Body of pancreas (tissue), 4 donors: ENCODE data around the gene G6PD. TPM values are rescaled to one million over a fixed set of nuclear protein-coding genes. Genes with fewer than 3 reads are reported as not detected.

Source experiments
- ATAC-seq: fragments of 150-250 bp; one replicate; pipeline ENCODE4 v1.9.1; 2016
- DNase-seq, 4 donors: peaks; one replicate each; pipeline ENCODE4 v3.0.0-alpha.2; 2019
- H3K27ac ChIP-seq, 4 donors: fragments of 200-600 bp; sonication (generic); 1 replicate in 3 of 4; 2 replicates in 1 of 4; pipeline versions ENCODE4 v1.5.1 to v1.6.1; 2016 to 2019; ENCODE audit warnings: mild to moderate bottlenecking in 1 of 4, mixed read lengths in 1 of 4, moderate library complexity in 1 of 4
- H3K27me3 ChIP-seq, 2 donors: fragments of 200-600 bp; sonication (generic); one replicate each; pipeline ENCODE4 v1.6.0; 2016; ENCODE audit warnings: mild to moderate bottlenecking in 1 of 2
- H3K36me3 ChIP-seq, 2 donors: fragments of 200-600 bp; sonication (generic); replicated peaks in 1 of 2; 2 replicates each; pipeline ENCODE4 v1.5.1; 2016; ENCODE audit warnings: low read depth in 2 of 2; ENCODE audit not compliant: insufficient read depth in 1 of 2
- H3K4me1 ChIP-seq: fragments of 200-600 bp; sonication (generic); one replicate; pipeline ENCODE4 v1.6.0; 2016
- H3K4me3 ChIP-seq, 2 donors: fragments of 200-600 bp; sonication (generic); 1 replicate in 1 of 2; 2 replicates in 1 of 2; pipeline ENCODE4 v1.5.1; 2016 to 2019
- H3K9me3 ChIP-seq, 3 donors: fragments of 200-600 bp; sonication (generic); 1 replicate in 2 of 3; 2 replicates in 1 of 3; pipeline ENCODE4 v1.5.1; 2016
- POLR2A ChIP-seq, 3 donors: fragments of 450-650 bp; IDR thresholded peaks; one replicate each; pipeline ENCODE4 v1.6.1; 2016; ENCODE audit warnings: antibody characterized with exemption in 3 of 3, mild to moderate bottlenecking in 2 of 3
- WGBS, 2 donors: methylation state at CpG; one replicate each; pipeline ENCODE4 v1.1.5; 2017; 5-methylcytosine and 5-hydroxymethylcytosine counted together
- intact Hi-C: fragments of 100-400 bp; cut with DNase I; formaldehyde crosslinking; loops from one replicate; pipeline ENCODE4 v1.15.1; 2023
- total RNA-seq, 2 donors: library from RNA; depleted of rRNA; stranded (reverse); fragments of >200 nt; gene quantifications; one replicate each; pipeline ENCODE4 v1.1.0, GENCODE V29; 2016
- TF ChIP-seq, protein P1 (sequence below), 7 experiments: fragments of 450-650 bp in 4 of 7; fragments of 200-600 bp in 3 of 7; sonication (generic) in 3 of 7; IDR thresholded peaks; one replicate each; pipeline ENCODE4 v1.5.1; 2016 to 2019; ENCODE audit warnings: antibody characterized with exemption in 7 of 7

The G6PD gene
- total RNA-seq, 2 donors from 2014 or later = 7.6 to 16.1 TPM

DNA sequence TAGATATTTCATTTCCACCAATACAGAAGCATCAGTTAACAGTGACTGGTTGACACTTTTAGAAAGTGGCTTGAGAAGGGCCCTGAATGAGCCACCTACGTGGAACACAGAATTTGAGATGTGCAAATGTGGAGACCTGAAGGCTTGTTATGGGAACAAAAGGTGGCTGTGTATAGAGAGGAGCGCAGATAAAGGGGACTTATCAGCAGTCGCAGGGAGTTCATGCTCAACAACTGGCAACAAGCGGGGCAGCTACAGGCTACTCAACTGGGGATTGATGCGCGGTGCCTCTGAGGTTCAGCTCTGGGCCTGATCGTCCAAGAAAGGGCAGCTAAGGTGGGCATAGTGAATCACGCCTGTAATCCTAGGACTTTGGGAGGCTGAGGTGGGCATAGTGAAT lies 27.3 kb downstream of the G6PD start:
- DNase-seq (no peak), ATAC-seq (no peak)
- intact Hi-C loops = no loop called here
- H3K9me3 ChIP-seq = no peaks in the 10 kb centered on the region
- no peaks in the 10 kb centered on the region for H3K27me3 ChIP-seq
- TF ChIP-seq POLR2A (IDR thresholded peaks at IDR 0.05) = no peak
- TF ChIP-seq, protein P1, sequence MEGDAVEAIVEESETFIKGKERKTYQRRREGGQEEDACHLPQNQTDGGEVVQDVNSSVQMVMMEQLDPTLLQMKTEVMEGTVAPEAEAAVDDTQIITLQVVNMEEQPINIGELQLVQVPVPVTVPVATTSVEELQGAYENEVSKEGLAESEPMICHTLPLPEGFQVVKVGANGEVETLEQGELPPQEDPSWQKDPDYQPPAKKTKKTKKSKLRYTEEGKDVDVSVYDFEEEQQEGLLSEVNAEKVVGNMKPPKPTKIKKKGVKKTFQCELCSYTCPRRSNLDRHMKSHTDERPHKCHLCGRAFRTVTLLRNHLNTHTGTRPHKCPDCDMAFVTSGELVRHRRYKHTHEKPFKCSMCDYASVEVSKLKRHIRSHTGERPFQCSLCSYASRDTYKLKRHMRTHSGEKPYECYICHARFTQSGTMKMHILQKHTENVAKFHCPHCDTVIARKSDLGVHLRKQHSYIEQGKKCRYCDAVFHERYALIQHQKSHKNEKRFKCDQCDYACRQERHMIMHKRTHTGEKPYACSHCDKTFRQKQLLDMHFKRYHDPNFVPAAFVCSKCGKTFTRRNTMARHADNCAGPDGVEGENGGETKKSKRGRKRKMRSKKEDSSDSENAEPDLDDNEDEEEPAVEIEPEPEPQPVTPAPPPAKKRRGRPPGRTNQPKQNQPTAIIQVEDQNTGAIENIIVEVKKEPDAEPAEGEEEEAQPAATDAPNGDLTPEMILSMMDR (IDR thresholded peaks at IDR 0.05) = no peak
- H3K36me3 ChIP-seq = no peaks in the 10 kb centered on the region
- no peak overlapping the region for H3K4me3 ChIP-seq
- H3K4me1 ChIP-seq = peaks cover 27% of the 10 kb centered on the region
- WGBS, 2 donors = 96 to 100% methylated on average over 1 to 8 of the region's 8 CpGs
- H3K27ac ChIP-seq = no peak overlapping the region

DNA sequence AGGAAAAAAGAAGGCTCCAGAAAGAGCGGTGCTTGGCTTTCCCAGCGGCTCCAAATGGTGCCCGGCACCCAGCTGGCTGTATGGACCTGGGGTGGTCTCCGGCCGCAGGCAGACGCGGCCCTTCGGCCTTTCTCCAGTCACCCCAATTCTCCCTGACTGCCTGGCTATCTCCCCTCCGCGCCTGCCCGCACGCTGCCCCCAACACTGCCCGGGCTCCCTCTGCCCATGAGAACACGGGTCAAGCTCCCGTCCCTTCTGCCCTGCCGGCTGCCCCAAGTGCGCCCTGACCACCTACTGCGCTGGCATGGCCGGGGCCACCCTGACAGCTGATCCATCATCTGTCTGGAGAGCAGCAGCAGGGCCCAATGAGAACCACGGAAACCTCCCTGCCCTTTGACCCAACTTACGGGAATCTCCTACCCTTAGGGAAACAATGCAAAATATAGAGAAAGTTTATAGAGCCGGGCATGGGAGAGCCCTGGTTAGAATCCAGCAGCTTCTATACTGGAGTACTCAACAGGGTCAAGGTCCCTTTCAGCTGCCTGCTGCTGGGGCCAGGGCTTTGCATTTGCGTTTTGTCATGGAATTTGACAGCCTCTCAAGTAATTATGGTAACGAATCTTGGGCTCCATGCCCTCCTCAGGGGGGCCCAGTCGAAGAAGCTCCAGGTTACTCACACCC lies 29.4 kb downstream of the G6PD start:
- intact Hi-C loops = no loop called here
- no peaks in the 10 kb centered on the region for H3K9me3 ChIP-seq
- no peaks in the 10 kb centered on the region for H3K27me3 ChIP-seq
- DNase-seq (peak in 1 of 4 donors; percentile 27), ATAC-seq (no peak)
- TF ChIP-seq POLR2A (IDR thresholded peaks at IDR 0.05) = no peak
- TF ChIP-seq, protein P1 (IDR thresholded peaks at IDR 0.05) = no peak
- WGBS, 2 donors = 26% methylated on average over 16 of the region's 25 CpGs; no CpG with 5 or more reads in 1 of the 2 donors
- no peak overlapping the region for H3K4me3 ChIP-seq
- H3K27ac ChIP-seq = peak overlapping the region; percentile 62 to 94 (median 94)
- peaks cover 33% of the 10 kb centered on the region for H3K4me1 ChIP-seq
- H3K36me3 ChIP-seq = no peaks in the 10 kb centered on the region

DNA sequence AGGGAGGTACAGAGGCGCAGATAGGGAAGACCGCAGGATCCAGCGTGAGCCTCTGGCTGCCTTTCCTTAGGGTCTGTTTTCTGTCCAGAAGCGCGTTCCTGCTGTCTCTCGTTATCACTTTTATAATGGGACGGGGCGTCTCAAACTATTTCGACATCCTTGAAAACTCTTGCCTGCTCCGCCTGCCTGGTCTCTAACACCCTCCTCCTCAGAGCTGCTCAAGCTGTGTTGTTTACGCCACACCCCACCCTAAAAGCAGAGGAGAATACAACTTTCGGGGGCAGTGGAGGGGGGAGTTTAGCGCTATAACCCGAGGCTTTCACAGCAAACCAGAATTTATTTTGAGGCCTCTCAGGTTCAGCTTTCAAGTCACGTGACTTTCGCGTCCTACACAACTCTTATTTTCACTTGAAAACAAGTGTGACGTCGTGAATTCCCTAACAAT lies 30.0 kb downstream of the G6PD start:
- no peaks in the 10 kb centered on the region for H3K27me3 ChIP-seq
- H3K4me3 ChIP-seq = no peak overlapping the region
- DNase-seq (peak in 1 of 4 donors; percentile 45), ATAC-seq (peak; percentile 11)
- H3K4me1 ChIP-seq = peaks cover 33% of the 10 kb centered on the region
- no peak for TF ChIP-seq POLR2A (IDR thresholded peaks at IDR 0.05)
- TF ChIP-seq, protein P1 (IDR thresholded peaks at IDR 0.05) = no peak
- intact Hi-C loops = no loop called here
- no peaks in the 10 kb centered on the region for H3K36me3 ChIP-seq
- peak overlapping the region; percentile 62 to 94 (median 94) for H3K27ac ChIP-seq
- WGBS, 2 donors = 6 to 14% methylated on average over 6 to 19 of the region's 19 CpGs
- no peaks in the 10 kb centered on the region for H3K9me3 ChIP-seq

DNA sequence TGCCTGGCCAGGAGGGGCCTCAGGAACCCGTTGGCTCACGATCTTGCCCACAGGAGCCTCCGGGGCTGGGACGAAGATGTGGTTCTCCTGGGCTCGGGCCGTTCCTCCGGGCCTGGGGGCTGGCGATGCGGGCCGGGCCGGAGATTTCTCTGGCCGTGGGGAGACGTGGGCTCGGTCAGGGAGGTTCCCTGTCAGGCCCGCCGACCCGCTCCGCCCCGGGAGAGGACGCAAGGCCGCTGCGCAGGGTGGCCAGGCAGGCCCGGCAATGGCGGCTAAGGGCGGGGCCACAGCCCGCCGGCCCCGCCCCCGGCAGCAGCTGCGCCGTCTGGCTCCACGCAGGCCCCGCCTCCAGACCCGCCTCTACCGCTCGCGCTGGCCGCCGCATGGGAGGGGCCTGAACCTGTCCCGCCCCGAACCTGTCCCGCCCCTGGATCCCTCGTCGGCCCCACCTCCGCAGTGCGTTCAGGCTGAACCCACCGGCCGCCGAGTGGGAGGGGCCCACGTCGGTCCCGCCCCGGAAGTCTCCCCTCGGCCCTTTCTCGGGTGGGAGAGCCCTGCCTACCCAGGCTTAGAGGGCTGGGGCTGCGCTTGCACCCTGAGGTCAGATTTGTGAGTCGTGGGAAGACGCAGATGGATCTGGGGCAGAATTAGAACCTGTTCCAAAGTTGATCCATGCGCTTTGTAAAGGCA lies 30.5 kb downstream of the G6PD start, which contains the start of gene FAM3A:
FAM3A (minus strand) TSS at position 267 of the 690 bp plus-strand sequence. CDS start 460 bp downstream, outside the sequence.
- H3K4me1 ChIP-seq = peaks cover 33% of the 10 kb centered on the region
- peak within 1 kb of the TSS; percentile 74 to 94 (median 94) for H3K27ac ChIP-seq
- H3K36me3 ChIP-seq = no peaks in the 10 kb centered on the region
- peak; percentile 94 for ATAC-seq
- 1% methylated on average over 39 of the region's 59 CpGs; no CpG with 5 or more reads in 1 of the 2 donors for WGBS, 2 donors
- no peaks in the 10 kb centered on the region for H3K27me3 ChIP-seq
- peak within 1 kb of the TSS; percentile 30 to 70 for H3K4me3 ChIP-seq
- intact Hi-C loops = no loop called here
- H3K9me3 ChIP-seq = no peaks in the 10 kb centered on the region
- DNase-seq = peak; percentile 94 to 95 (median 94)
- peak; percentile 70 to 91 (median 88) for TF ChIP-seq POLR2A (IDR thresholded peaks at IDR 0.05)
- TF ChIP-seq, protein P1 (IDR thresholded peaks at IDR 0.05) = no peak
